Breast epithelium (tissue), 4 donors: Measurements from ENCODE around the gene DEPDC4. TPM values are rescaled to one million over a fixed set of nuclear protein-coding genes. Genes with fewer than 3 reads are reported as not detected.

Source experiments
- DNase-seq, 2 donors: peaks; one replicate each; pipeline ENCODE4 v3.0.0-alpha.2; 2019; ENCODE audit warnings: low spot score in 2 of 2
- H3K27ac ChIP-seq, 2 donors: fragments of 200-600 bp; sonication (generic) in 1 of 2; one replicate each; pipeline ENCODE4 v1.5.1; 2016 to 2019; ENCODE audit warnings: mild to moderate bottlenecking in 1 of 2
- H3K27me3 ChIP-seq, 2 donors: fragments of 200-600 bp; sonication (generic) in 1 of 2; one replicate each; pipeline versions ENCODE4 v1.5.1 to v1.6.0; 2017 to 2019; ENCODE audit warnings: control low read depth in 1 of 2, mild to moderate bottlenecking in 1 of 2
- H3K36me3 ChIP-seq: fragments of 200-600 bp; one replicate; pipeline ENCODE4 v1.5.1; 2019
- H3K4me1 ChIP-seq, 2 donors: fragments of 200-600 bp; sonication (generic); one replicate each; pipeline ENCODE4 v1.5.1; 2016 to 2019; ENCODE audit warnings: control low read depth in 1 of 2
- H3K4me3 ChIP-seq, 3 donors: fragments of 200-600 bp; sonication (generic); 1 replicate in 2 of 3; 2 replicates in 1 of 3; pipeline ENCODE4 v1.5.1; 2016 to 2019; ENCODE audit warnings: mild to moderate bottlenecking in 3 of 3, moderate library complexity in 2 of 3
- H3K9me3 ChIP-seq, 2 donors: fragments of 200-600 bp; sonication (generic) in 1 of 2; one replicate each; pipeline ENCODE4 v1.5.1; 2016 to 2019; ENCODE audit warnings: control low read depth in 1 of 2
- POLR2A ChIP-seq: fragments of 450-650 bp; IDR thresholded peaks from one replicate; pipeline ENCODE4 v1.6.1; 2016; ENCODE audit warnings: antibody characterized with exemption, mild to moderate bottlenecking, moderate library complexity
- POLR2AphosphoS5 ChIP-seq, 3 donors: sonication (generic); formaldehyde crosslinking; IDR thresholded peaks; one replicate each; pipeline ENCODE4 v1.6.1; 2017; ENCODE audit warnings: antibody characterized with exemption in 3 of 3
- intact Hi-C: fragments of 100-400 bp; cut with DNase I; formaldehyde crosslinking; loops from one replicate; pipeline ENCODE4 v1.15.1; 2023; ENCODE audit warnings: low total_unique reads
- total RNA-seq, 3 donors: library from RNA; depleted of rRNA; stranded (reverse); fragments of >200 nt; gene quantifications; one replicate each; pipeline ENCODE4 v1.1.0, GENCODE V29; 2016
- TF ChIP-seq, protein P1 (sequence below), 3 donors: fragments of 450-650 bp; IDR thresholded peaks; one replicate each; pipeline ENCODE4 v1.5.1; 2016 to 2017; ENCODE audit warnings: antibody characterized with exemption in 3 of 3, mild to moderate bottlenecking in 3 of 3, moderate library complexity in 3 of 3

The DEPDC4 gene
- total RNA-seq, 3 donors from 2014 or later, result 1.3 to 2.3 (median 2.0) TPM

DNA sequence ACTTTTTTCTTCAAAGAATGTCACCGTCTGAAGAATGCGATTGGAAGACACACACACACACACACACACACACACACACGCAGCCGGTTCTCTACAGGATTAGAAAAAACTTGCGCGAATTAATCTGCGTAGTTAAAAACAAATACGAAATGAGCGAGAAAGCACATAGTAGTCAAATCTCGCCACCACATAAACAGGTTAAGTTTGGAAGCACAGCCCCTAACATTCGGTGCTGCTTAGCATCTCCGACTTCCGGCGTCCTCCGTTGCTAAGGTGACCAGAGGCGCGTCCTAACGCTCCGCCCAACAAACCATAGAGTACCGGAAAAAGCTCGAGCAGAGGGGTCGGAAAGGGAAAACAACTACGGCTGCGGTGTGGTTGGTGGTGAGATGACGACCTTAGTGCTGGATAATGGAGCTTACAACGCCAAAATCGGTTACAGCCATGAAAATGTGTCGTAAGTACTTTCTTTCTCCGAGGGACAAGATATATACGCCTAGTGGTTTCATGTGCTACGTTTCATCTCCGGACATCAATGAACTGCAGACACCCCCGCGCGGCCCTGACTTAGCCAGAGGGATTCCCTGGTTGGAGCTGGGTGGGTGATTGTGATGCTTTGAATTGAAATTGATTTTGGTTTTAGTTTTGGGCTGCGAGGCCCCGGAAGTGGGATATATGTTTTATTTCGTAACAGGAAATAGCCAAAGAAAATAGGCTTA, 66.3 kb downstream of the DEPDC4 start, which contains the start of gene ACTR6:
Gene ACTR6 (plus strand): TSS at position 353 of the 719 bp plus-strand sequence. CDS start 37 bp downstream, at position 390.
- peak; percentile 91 to 92 for DNase-seq
- peak; percentile 33 for TF ChIP-seq POLR2A
- TF ChIP-seq, protein P1, sequence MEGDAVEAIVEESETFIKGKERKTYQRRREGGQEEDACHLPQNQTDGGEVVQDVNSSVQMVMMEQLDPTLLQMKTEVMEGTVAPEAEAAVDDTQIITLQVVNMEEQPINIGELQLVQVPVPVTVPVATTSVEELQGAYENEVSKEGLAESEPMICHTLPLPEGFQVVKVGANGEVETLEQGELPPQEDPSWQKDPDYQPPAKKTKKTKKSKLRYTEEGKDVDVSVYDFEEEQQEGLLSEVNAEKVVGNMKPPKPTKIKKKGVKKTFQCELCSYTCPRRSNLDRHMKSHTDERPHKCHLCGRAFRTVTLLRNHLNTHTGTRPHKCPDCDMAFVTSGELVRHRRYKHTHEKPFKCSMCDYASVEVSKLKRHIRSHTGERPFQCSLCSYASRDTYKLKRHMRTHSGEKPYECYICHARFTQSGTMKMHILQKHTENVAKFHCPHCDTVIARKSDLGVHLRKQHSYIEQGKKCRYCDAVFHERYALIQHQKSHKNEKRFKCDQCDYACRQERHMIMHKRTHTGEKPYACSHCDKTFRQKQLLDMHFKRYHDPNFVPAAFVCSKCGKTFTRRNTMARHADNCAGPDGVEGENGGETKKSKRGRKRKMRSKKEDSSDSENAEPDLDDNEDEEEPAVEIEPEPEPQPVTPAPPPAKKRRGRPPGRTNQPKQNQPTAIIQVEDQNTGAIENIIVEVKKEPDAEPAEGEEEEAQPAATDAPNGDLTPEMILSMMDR (IDR thresholded peaks at IDR 0.05), result no peak
- TF ChIP-seq POLR2AphosphoS5 (IDR thresholded peaks at IDR 0.05), result peak in 2 of 3 donors; percentile 75 to 91
- peak within 1 kb of the TSS; percentile 86 to 88 for H3K27ac ChIP-seq
- H3K36me3 ChIP-seq, result no peaks in the 10 kb centered on the region
- intact Hi-C loops, result no loop called here
- no peaks in the 10 kb centered on the region for H3K4me1 ChIP-seq
- H3K4me3 ChIP-seq, result peak within 1 kb of the TSS; percentile 67 to 89 (median 75)
- H3K27me3 ChIP-seq, result no peaks in the 10 kb centered on the region
- H3K9me3 ChIP-seq, result no peaks in the 10 kb centered on the region

DNA sequence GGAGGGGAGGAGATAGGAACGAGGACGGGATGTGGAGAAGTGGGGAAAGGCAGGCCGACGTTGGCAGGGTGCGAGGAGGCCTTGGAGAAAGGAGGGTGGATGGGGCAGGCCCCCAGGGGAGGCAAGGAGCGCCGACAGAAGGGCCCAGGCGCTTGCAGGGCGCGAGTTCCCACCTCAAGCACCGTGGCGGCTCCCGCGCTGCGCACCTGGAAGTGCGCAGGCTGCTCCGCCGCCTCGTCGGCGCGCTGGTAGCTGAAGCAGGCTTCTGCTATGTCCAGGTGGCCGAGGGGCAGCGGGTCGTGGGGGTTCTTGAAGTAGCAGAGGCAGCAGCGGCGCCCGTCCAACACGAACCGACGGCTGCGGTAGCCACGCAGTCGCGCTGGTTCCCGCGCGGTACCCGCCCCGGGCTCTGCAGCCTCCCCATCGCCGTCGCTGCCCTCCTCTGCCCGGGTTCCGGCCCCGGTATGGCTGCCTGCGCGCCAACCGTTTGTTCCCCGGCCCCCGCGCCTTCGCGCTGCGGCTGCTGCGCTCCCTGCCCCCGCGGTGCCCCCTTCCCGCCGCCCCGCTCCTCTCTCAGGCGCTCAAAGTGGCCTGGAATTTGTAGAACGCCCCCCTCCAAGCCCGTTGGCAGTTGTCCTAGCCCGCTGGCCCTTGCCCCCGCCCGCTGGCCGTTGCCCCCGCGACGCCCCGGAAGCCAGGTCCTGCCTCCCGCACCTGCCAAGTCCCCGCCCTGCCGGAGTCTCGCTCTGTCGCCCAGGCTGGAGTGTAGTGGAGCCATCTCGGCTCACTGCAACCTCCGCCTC, 67.3 kb downstream of the DEPDC4 start:
- TF ChIP-seq POLR2A, result no peak
- no peak for TF ChIP-seq POLR2AphosphoS5 (IDR thresholded peaks at IDR 0.05)
- TF ChIP-seq, protein P1 (IDR thresholded peaks at IDR 0.05), result no peak
- intact Hi-C loops, result no loop called here
- Histone ChIP-seq H3K9me3 (no peaks in the 10 kb centered on the region), H3K4me3 (peak overlapping the region; percentile 67 to 89 (median 75)), H3K4me1 (no peaks in the 10 kb centered on the region), H3K27me3 (no peaks in the 10 kb centered on the region), H3K27ac (peak overlapping the region; percentile 86 to 88), H3K36me3 (no peaks in the 10 kb centered on the region)
- DNase-seq, result peak; percentile 41 to 80

DNA sequence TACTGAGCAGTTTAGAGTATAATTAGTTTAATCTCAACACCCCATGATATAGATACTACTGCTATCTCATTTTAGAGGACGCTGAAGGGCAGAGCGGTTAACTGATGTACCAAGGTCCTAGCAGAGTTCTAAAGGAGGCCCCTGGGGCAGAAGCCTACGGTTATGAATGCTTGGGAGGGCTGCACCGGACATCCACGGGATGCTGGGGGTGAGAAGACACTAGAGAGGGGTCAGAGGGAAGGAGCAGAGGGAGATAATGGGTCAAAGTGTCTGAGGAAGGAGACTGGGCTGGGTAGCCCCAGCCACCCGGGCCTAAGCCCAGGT, 67.9 kb downstream of the DEPDC4 start:
- TF ChIP-seq, protein P1 (IDR thresholded peaks at IDR 0.05), result no peak
- no peak for TF ChIP-seq POLR2AphosphoS5 (IDR thresholded peaks at IDR 0.05)
- Histone ChIP-seq H3K4me3 (peak overlapping the region; percentile 67 to 89 (median 75)), H3K36me3 (no peaks in the 10 kb centered on the region), H3K9me3 (no peaks in the 10 kb centered on the region), H3K4me1 (no peaks in the 10 kb centered on the region), H3K27me3 (no peaks in the 10 kb centered on the region), H3K27ac (peak overlapping the region; percentile 86 to 88)
- DNase-seq, result no peak
- intact Hi-C loops, result no loop called here

DNA sequence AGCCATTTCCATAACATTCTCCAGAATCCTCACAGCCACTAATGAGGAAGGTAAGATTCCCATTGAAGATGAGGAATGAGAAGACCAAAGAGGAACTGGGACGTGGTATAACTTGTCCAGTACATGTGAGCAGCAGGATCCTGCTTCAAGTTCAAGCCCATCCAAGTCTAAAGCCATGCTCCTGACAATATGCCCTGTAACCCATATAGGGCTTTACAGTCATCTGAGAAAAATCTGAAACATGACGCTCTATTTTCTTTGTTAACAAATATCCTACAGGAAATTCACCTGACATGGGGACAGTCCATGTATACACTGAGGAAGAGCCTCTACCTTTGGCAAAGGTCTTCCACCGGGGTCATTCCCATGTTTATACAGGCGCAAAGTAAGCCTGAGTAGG, 69.4 kb downstream of the DEPDC4 start:
- no peak overlapping the region for H3K27ac ChIP-seq
- no peak for TF ChIP-seq POLR2A
- H3K27me3 ChIP-seq, result no peaks in the 10 kb centered on the region
- H3K4me1 ChIP-seq, result no peaks in the 10 kb centered on the region
- intact Hi-C loops, result no loop called here
- H3K36me3 ChIP-seq, result no peaks in the 10 kb centered on the region
- H3K9me3 ChIP-seq, result no peaks in the 10 kb centered on the region
- no peak for DNase-seq
- no peak overlapping the region for H3K4me3 ChIP-seq

DNA sequence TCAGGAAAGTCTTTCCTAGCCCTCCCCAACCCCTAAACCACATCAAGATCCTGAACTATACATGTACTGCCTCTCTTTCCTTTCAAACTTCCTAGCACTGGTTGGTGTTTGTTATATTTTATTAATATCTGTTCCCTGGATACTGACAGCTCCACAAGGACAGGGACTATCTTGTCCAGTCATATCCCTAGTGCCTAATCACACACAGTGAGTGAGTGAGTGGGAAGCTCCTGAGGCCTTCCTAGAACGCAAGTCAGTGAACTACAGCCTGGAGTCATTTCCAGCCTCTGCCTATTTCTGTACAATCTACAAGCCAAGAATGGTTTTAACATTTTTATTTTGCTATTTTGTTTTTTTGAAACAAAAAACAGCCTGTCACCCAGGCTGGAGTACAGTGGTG, 73.8 kb downstream of the DEPDC4 start:
- Histone ChIP-seq H3K27me3 (no peaks in the 10 kb centered on the region), H3K4me3 (no peak overlapping the region), H3K9me3 (no peaks in the 10 kb centered on the region), H3K4me1 (no peaks in the 10 kb centered on the region), H3K27ac (no peak overlapping the region), H3K36me3 (no peaks in the 10 kb centered on the region)
- intact Hi-C loops, result no loop called here
- no peak for TF ChIP-seq POLR2AphosphoS5 (IDR thresholded peaks at IDR 0.05)
- TF ChIP-seq POLR2A, result no peak
- TF ChIP-seq, protein P1 (IDR thresholded peaks at IDR 0.05), result no peak
- DNase-seq, result no peak

Other genes with a start within 250 kb of the DEPDC4 start
- gene BLTP3B, start 124.2 kb downstream of the DEPDC4 start, total RNA-seq, result 10 to 100 TPM; 29.2 to 42.4 (median 40.8) TPM
- 10 to 100 TPM; 11.2 to 33.5 (median 21.0) TPM for gene ACTR6, start 66.3 kb downstream of the DEPDC4 start, total RNA-seq
- 10 to 100 TPM; 39.4 to 92.2 (median 53.7) TPM for gene SCYL2, start 98 bp upstream of the DEPDC4 start, total RNA-seq
- gene SLC17A8, start 90.0 kb upstream of the DEPDC4 start, total RNA-seq, result not detected
- gene NR1H4, start 206.8 kb upstream of the DEPDC4 start, total RNA-seq, result under 1 TPM in 1 of 3 donors, not detected in 2; 0.15 TPM